ES-I3 (cell line): ENCODE measurements around the gene NIFK.
"Not testable (repeated sequence)": the region's sequence is repeated elsewhere in the genome, so short reads cannot be mapped to it uniquely, and the experiment has no call there.

ENCODE experiments used
- H3K36me3 ChIP-seq: 2 replicates; pipeline ENCODE4 v1.6.1; 2013; ENCODE audit warnings: mild to moderate bottlenecking, low read length, control low read depth, moderate library complexity; ENCODE audit not compliant: insufficient read depth
- H3K4me1 ChIP-seq: 2 replicates; pipeline ENCODE4 v1.6.1; 2013; ENCODE audit warnings: mild to moderate bottlenecking, control low read depth, low read length; ENCODE audit not compliant: insufficient read depth
- H3K9ac ChIP-seq: 2 replicates; pipeline ENCODE4 v1.6.1; 2013; ENCODE audit warnings: low read depth, mild to moderate bottlenecking, low read length, moderate library complexity
- H3K9me3 ChIP-seq: 2 replicates; pipeline ENCODE4 v1.6.1; 2013; ENCODE audit warnings: mild to moderate bottlenecking, low read length, moderate library complexity; ENCODE audit not compliant: control insufficient read depth, insufficient read depth

Gene NIFK

DNA sequence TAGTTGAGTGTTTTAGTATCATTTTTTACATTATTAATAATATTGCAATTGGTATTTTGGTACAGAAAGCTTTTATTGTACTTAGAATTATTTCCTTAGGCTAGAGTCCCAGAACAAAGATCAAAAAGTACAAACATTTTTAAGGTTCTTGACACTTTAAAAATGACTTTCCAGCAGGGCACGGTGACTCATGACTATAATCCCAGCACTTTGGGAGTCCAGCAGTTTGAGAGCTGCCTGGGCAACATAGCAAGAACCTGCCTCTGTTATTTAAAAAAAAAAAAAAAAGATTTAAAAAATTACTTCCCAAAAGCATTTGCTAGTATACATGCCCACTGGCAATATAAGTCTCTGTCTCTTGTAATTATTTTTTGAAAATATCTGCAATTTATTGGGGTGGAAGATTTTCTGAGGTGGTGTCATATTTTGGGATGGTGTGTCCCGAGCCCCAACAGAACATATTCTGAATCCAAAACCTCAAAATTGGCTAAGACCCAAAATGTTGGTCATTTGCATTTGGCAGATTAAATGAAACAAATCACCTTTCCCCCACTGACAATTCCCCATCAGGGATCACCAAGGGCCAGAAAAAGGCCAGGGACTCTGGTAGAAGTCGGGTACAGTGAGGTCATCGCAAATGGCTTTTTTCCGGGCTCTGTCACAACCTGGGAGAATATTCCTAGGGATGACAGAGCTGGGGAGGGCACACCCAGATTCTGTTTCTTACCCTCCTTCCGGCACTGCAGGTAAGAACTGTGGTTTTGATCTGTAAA lies 42.1 kb downstream of the NIFK start:
- Histone ChIP-seq H3K9ac (no peak overlapping the region), H3K36me3 (no peaks in the 10 kb centered on the region), H3K4me1 (peaks cover 8% of the 10 kb centered on the region; the same call in 1 of the 2 replicates), H3K9me3 (no peaks in the 10 kb centered on the region)

DNA sequence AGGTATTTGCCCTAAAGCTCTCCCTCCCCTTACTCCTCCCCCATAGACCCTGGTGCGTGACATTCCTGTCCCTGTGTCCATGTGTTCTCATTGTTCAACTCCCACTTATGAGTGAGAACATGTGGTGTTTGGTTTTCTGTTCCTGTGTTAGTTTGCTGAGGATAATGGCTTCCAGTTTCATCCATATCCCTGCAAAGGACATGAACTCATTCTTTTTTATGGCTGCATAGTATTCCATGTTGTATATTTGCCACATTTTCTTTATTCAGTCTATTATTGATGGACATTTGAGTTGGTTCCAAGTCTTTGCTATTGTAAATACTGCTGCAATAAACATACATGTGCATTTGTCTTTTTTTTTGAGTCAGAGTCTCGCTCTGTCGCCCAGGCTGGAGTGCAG lies 46.1 kb downstream of the NIFK start:
- not testable (repeated sequence) for H3K4me1 ChIP-seq, H3K9me3 ChIP-seq, H3K9ac ChIP-seq, H3K36me3 ChIP-seq

DNA sequence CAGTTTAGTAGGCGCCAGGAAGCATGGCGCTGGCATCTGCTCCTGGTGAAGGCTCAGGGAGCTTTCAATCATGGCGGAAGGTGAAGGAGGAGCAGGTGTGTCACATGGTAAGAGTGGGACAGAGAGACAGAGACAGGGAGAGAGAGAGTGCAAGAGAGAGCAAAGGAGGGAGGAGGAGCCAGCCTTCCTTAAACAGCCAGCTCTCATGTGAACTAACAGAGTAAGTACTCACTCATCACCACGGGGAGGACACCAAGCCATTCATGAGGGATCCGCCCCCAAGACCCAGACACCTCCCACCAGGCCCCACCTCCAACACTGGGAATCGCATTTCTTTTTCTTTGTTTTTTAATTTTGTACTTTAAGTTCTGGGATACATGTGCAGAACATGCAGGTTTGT lies 46.6 kb downstream of the NIFK start:
- Histone ChIP-seq H3K9me3 (peaks cover 3% of the 10 kb centered on the region; the same call in 1 of the 2 replicates), H3K36me3 (no peaks in the 10 kb centered on the region), H3K9ac (no peak overlapping the region), H3K4me1 (peaks cover 5% of the 10 kb centered on the region; the same call in 1 of the 2 replicates)

DNA sequence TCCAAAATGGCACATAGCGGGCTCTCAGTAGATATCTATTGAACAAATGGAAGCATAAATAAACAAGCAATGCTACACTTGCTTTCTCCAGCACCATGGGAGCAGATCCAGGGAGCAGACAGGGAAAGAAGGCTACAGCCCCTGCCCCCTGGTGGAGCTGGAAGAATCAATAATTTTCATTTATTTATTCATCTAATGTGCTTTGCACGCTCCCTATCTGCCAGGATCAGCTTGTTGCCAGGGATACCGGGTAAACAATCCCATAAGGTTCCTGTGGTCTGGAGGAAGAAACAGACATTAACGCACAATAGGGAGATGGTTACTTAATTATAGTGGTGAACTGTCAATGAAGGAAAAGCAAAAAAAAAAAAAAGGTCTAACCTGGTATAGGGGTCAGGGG lies 47.3 kb downstream of the NIFK start:
- Histone ChIP-seq H3K36me3 (no peaks in the 10 kb centered on the region; the same call in 1 of the 2 replicates), H3K4me1 (no peaks in the 10 kb centered on the region), H3K9me3 (peaks cover 3% of the 10 kb centered on the region), H3K9ac (no peak overlapping the region)

DNA sequence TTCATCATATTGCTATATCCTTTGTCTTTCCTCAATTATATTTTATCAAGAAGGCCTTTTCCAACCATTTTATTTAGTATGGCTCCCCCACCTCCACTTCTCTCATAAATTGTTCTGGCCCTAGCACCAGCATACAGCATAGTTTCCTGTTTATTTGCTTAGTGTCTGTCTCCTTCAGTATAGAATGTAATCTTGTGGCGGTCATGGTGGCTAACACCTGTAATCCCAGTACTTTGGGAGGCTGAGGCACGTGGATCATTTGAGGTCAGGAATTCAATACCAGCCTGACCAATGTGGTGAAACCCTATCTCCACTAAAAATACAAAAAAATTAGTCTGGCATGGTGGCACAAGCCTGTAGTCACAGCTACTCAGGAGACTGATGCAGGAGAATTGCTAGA lies 47.9 kb downstream of the NIFK start:
- Histone ChIP-seq H3K9ac (no peak overlapping the region), H3K36me3 (no peaks in the 10 kb centered on the region; the same call in 1 of the 2 replicates), H3K9me3 (peaks cover 6% of the 10 kb centered on the region), H3K4me1 (no peaks in the 10 kb centered on the region)

DNA sequence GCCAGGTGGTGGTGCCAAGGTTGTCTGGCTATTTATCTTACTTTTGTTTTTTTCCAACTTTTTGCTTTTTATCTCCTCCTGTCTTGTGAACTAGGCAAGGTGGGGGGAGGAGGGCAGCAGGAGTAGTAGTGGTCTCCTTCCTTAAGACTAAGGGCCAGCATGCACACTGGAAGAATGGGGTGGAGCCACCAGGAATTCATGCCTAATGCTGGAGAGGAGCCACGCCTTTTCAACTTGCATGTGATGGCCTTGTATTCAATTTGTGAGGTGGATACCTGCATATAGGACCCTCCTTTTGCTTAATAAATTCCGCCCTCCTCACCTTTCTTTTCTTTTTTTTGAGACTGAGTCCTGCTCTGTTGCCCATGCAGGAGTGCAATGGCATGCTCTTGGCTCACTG lies 49.8 kb downstream of the NIFK start:
- H3K9me3 ChIP-seq = peaks cover 22% of the 10 kb centered on the region
- no peaks in the 10 kb centered on the region; the same call in 1 of the 2 replicates for H3K36me3 ChIP-seq
- no peaks in the 10 kb centered on the region for H3K4me1 ChIP-seq
- no peak overlapping the region for H3K9ac ChIP-seq

DNA sequence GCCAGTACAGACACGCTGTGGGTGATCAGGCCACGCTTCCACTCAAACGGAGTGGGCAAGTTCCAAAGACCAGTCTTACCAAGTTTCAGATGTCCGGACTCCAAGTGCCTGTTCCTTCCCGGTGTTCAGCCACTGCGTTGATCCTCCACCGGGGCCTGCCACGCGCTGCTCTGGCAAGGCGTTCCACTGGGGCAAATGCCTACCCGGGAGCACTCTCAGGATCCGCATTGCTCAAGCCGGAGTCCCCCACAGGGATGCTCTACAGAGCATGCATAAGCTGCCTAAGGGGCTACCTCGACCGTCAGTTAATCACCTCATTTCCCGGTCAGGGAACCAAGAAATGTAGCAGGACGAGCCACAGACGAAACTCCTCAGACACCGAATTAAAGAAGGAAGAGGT lies 50.5 kb downstream of the NIFK start:
- Histone ChIP-seq H3K9me3 (peaks cover 28% of the 10 kb centered on the region), H3K9ac (no peak overlapping the region), H3K4me1 (no peaks in the 10 kb centered on the region), H3K36me3 (no peaks in the 10 kb centered on the region; the same call in 1 of the 2 replicates)

DNA sequence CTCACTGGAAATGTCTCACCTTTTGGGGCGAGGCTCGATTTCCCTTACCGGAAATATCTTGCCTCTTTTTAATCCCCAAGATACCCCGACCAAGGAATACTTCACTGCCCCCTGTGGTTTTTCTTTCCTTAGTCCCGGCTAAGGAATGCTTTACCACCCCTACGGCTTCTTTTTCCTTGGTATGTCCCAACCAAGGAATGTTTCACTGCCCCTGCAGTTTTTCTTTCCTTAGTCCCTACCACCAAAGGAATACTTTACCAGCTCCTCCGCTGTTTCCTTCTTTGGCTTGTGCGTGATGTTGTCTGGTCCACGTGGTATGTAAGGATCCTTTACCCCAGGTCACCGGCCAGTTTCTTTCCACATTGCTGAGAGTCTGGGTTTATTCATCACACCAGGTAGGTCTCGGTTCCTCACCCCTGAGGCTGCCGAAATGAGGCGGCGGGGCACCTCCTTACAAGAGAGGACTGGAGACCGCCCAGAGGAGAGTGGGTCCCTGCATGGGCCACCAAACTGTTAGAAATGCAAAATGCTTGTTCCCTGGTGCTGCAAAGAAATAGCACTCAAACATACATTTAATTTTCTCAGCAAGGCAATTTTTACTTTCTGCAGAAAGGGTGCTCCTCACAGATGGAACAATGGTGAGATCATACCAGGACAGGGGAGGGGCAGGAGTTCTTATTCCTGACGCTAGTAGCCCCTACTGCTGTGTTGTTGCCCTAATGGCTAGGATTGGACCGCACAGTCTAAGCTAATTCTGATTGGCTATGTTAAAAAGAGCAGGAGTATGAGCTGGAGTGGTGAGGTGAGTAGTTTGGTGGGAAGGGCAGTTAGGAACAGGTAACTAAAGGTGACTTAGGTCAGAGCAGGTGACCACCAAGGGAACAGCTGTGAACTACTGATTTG lies 54.0 kb downstream of the NIFK start:
- peaks cover 6% of the 10 kb centered on the region; the same call in 1 of the 2 replicates for H3K4me1 ChIP-seq
- H3K9me3 ChIP-seq = peaks cover 41% of the 10 kb centered on the region
- no peak overlapping the region for H3K9ac ChIP-seq
- no peaks in the 10 kb centered on the region; the same call in 1 of the 2 replicates for H3K36me3 ChIP-seq

DNA sequence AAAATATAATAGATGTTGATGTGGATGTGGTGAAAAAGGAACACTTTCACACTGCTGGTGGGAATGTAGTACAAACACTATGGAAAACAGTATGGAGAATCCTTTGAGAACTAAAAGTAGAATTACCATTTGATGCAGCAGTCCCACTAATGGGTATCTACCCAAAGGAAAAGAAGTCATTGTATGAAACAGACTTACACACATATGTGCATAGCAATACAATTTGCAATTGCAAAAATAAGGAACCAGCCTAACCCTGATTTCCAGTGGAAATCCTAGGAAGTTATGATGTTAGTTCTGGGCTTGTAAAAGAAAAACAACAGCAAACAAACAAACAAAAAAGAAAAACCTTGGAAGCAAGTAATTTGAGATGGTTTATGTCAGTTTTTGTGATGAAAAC lies 58.8 kb downstream of the NIFK start:
- Histone ChIP-seq H3K4me1 (peaks cover 6% of the 10 kb centered on the region; the same call in 1 of the 2 replicates), H3K9me3 (peaks cover 27% of the 10 kb centered on the region), H3K36me3 (no peaks in the 10 kb centered on the region; the same call in 1 of the 2 replicates), H3K9ac (no peak overlapping the region)
